Liver (tissue), 9 donors: ENCODE measurements around the gene RPS6KA3. TPM values are rescaled to one million over a fixed set of nuclear protein-coding genes. Genes with fewer than 3 reads are reported as not detected.

Source experiments
- DNase-seq: peaks from one replicate; pipeline ENCODE4 v3.0.0-alpha.2; 2017; ENCODE audit warnings: low spot score
- H3K27ac ChIP-seq, 2 donors: one replicate each; pipeline ENCODE4 v1.7.0; 2013; ENCODE audit warnings: inconsistent platforms in 2 of 2, low read length in 2 of 2, control low read depth in 1 of 2, low read depth in 1 of 2, mild to moderate bottlenecking in 1 of 2
- H3K27me3 ChIP-seq, 4 donors: one replicate each; pipeline versions ENCODE4 v1.6.1 to v1.7.0; 2013; ENCODE audit warnings: low read length in 3 of 4, inconsistent platforms in 1 of 4, mild to moderate bottlenecking in 1 of 4, moderate library complexity in 1 of 4; ENCODE audit not compliant: control insufficient read depth in 4 of 4, insufficient read depth in 4 of 4
- H3K36me3 ChIP-seq, 4 donors: one replicate each; pipeline versions ENCODE4 v1.6.1 to v1.7.0; 2013; ENCODE audit warnings: low read length in 3 of 4, mild to moderate bottlenecking in 3 of 4, low read depth in 1 of 4, moderate library complexity in 1 of 4; ENCODE audit not compliant: control insufficient read depth in 4 of 4, insufficient read depth in 3 of 4
- H3K4me1 ChIP-seq, 4 donors: one replicate each; pipeline versions ENCODE4 v1.6.1 to v1.7.0; 2013; ENCODE audit warnings: low read length in 3 of 4, mild to moderate bottlenecking in 3 of 4, moderate library complexity in 1 of 4; ENCODE audit not compliant: control insufficient read depth in 4 of 4, insufficient read depth in 4 of 4
- H3K4me3 ChIP-seq, 3 donors: one replicate each; pipeline versions ENCODE4 v1.6.1 to v1.7.0; 2013; ENCODE audit warnings: low read length in 3 of 3, control low read depth in 1 of 3, low read depth in 1 of 3, mild to moderate bottlenecking in 1 of 3
- H3K9ac ChIP-seq, 2 donors: one replicate each; pipeline ENCODE4 v1.7.0; 2013; ENCODE audit warnings: low read length in 2 of 2, mild to moderate bottlenecking in 2 of 2, moderate library complexity in 2 of 2, control low read depth in 1 of 2, low read depth in 1 of 2
- H3K9me3 ChIP-seq, 4 donors: one replicate each; pipeline versions ENCODE4 v1.6.1 to v1.7.0; 2013; ENCODE audit warnings: low read length in 3 of 4; ENCODE audit not compliant: control insufficient read depth in 4 of 4
- EGR1 ChIP-seq, 2 donors: IDR thresholded peaks; 2 replicates each; pipeline ENCODE4 v1.6.1; 2016 to 2018; ENCODE audit warnings: antibody characterized with exemption in 2 of 2, low read depth in 2 of 2
- FOXA1 ChIP-seq: IDR thresholded peaks from 2 replicates; pipeline ENCODE4 v1.6.1; 2016; ENCODE audit warnings: antibody characterized with exemption
- FOXA2 ChIP-seq: IDR thresholded peaks from 2 replicates; pipeline ENCODE4 v1.6.1; 2016; ENCODE audit warnings: antibody characterized with exemption
- JUND ChIP-seq, 2 donors: IDR thresholded peaks; 2 replicates each; pipeline ENCODE4 v1.6.1; 2016; ENCODE audit warnings: antibody characterized with exemption in 2 of 2
- RAD21 ChIP-seq, 2 donors: IDR thresholded peaks; 2 replicates each; pipeline ENCODE4 v1.6.1; 2016; ENCODE audit warnings: antibody characterized with exemption in 2 of 2, mild to moderate bottlenecking in 2 of 2
- RXRA ChIP-seq, 2 donors: IDR thresholded peaks; 2 replicates each; pipeline ENCODE4 v1.6.1; 2017 to 2018; ENCODE audit warnings: antibody characterized with exemption in 2 of 2, mild to moderate bottlenecking in 1 of 2
- WGBS: extraction: QIAGEN DNeasy Blood & Tissue Kit; methylation state at CpG from one replicate; pipeline ENCODE4 v1.1.7; 2013; 5-methylcytosine and 5-hydroxymethylcytosine counted together
- polyA plus RNA-seq, 2 donors: library from polyadenylated mRNA; stranded (reverse) in 1 of 2; unstranded in 1 of 2; fragments of 200-250 nt in 1 of 2; fragments of >200 nt in 1 of 2; fragmentation: Nextera tagmentation in 1 of 2; extraction: Ambion mirVana in 1 of 2; gene quantifications; one replicate each; pipeline versions ENCODE4 v1.2.1 to v1.2.3, GENCODE V29; 2013 to 2015
- total RNA-seq, 2 donors: library from RNA; depleted of rRNA; stranded (reverse); fragments of >200 nt; gene quantifications; one replicate each; pipeline ENCODE4 v1.2.3, GENCODE V29; 2014
- TF ChIP-seq, protein P1 (sequence below): IDR thresholded peaks from 2 replicates; pipeline ENCODE4 v1.6.1; 2016; ENCODE audit warnings: antibody characterized with exemption, mild to moderate bottlenecking
- TF ChIP-seq, protein P2 (sequence below): IDR thresholded peaks from 2 replicates; pipeline ENCODE4 v1.6.1; 2016; ENCODE audit warnings: antibody characterized with exemption
- TF ChIP-seq, protein P3 (sequence below): fragments of 150-350 bp; IDR thresholded peaks from 2 replicates; pipeline ENCODE4 v1.5.1; 2017; ENCODE audit warnings: improper control_type of control experiment, low read depth, low read length; ENCODE audit not compliant: missing input control
- TF ChIP-seq, protein P4 (sequence below): IDR thresholded peaks from 2 replicates; pipeline ENCODE4 v1.6.1; 2016; ENCODE audit warnings: antibody characterized with exemption
- donor health status: healthy.
- donor health status: healthy.
- donor health status: healthy.
- donor health status: healthy.
- donor health status: healthy.

The RPS6KA3 gene
- total and polyA plus RNA-seq, 4 donors = 11.1 to 69.7 (median 38.8) TPM

DNA sequence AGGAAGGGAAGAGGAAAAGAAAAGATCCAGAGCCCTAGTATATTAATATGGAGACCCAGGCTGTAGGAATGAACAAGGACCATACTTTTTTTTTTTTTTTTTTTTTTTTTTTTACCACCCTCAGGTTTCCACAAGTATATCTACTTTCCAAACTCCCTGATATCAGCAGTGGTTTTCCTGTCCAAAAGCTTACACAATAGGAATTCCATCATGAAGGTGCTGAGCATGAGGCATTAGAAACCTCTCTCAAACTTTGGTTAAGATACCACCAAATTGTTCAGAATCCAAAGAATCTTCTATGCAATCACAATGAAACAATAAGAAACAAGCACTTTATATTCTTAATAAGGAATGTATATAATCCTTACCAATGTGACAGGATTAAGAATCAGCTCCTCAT is 26.5 kb downstream of the RPS6KA3 start:
- no peaks in the 10 kb centered on the region for H3K36me3 ChIP-seq
- no peak overlapping the region for H3K4me3 ChIP-seq
- no peak for TF ChIP-seq EGR1 (IDR thresholded peaks at IDR 0.05; ENCODE audit: low read depth in 2 of 2)
- no peak for TF ChIP-seq RAD21 (IDR thresholded peaks at IDR 0.05)
- TF ChIP-seq FOXA1 = no peak
- TF ChIP-seq, protein P1, sequence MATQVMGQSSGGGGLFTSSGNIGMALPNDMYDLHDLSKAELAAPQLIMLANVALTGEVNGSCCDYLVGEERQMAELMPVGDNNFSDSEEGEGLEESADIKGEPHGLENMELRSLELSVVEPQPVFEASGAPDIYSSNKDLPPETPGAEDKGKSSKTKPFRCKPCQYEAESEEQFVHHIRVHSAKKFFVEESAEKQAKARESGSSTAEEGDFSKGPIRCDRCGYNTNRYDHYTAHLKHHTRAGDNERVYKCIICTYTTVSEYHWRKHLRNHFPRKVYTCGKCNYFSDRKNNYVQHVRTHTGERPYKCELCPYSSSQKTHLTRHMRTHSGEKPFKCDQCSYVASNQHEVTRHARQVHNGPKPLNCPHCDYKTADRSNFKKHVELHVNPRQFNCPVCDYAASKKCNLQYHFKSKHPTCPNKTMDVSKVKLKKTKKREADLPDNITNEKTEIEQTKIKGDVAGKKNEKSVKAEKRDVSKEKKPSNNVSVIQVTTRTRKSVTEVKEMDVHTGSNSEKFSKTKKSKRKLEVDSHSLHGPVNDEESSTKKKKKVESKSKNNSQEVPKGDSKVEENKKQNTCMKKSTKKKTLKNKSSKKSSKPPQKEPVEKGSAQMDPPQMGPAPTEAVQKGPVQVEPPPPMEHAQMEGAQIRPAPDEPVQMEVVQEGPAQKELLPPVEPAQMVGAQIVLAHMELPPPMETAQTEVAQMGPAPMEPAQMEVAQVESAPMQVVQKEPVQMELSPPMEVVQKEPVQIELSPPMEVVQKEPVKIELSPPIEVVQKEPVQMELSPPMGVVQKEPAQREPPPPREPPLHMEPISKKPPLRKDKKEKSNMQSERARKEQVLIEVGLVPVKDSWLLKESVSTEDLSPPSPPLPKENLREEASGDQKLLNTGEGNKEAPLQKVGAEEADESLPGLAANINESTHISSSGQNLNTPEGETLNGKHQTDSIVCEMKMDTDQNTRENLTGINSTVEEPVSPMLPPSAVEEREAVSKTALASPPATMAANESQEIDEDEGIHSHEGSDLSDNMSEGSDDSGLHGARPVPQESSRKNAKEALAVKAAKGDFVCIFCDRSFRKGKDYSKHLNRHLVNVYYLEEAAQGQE = no peak
- no peak for TF ChIP-seq RXRA (IDR thresholded peaks at IDR 0.05)
- TF ChIP-seq, protein P2, sequence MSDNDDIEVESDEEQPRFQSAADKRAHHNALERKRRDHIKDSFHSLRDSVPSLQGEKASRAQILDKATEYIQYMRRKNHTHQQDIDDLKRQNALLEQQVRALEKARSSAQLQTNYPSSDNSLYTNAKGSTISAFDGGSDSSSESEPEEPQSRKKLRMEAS = no peak
- TF ChIP-seq, protein P3, sequence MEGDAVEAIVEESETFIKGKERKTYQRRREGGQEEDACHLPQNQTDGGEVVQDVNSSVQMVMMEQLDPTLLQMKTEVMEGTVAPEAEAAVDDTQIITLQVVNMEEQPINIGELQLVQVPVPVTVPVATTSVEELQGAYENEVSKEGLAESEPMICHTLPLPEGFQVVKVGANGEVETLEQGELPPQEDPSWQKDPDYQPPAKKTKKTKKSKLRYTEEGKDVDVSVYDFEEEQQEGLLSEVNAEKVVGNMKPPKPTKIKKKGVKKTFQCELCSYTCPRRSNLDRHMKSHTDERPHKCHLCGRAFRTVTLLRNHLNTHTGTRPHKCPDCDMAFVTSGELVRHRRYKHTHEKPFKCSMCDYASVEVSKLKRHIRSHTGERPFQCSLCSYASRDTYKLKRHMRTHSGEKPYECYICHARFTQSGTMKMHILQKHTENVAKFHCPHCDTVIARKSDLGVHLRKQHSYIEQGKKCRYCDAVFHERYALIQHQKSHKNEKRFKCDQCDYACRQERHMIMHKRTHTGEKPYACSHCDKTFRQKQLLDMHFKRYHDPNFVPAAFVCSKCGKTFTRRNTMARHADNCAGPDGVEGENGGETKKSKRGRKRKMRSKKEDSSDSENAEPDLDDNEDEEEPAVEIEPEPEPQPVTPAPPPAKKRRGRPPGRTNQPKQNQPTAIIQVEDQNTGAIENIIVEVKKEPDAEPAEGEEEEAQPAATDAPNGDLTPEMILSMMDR = no peak
- no peak for TF ChIP-seq FOXA2
- TF ChIP-seq, protein P4, sequence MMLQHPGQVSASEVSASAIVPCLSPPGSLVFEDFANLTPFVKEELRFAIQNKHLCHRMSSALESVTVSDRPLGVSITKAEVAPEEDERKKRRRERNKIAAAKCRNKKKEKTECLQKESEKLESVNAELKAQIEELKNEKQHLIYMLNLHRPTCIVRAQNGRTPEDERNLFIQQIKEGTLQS = no peak
- no peak for TF ChIP-seq JUND (IDR thresholded peaks at IDR 0.05)
- no peaks in the 10 kb centered on the region for H3K4me1 ChIP-seq
- no peaks in the 10 kb centered on the region for H3K27me3 ChIP-seq
- no peak overlapping the region for H3K9ac ChIP-seq
- no peak overlapping the region for H3K27ac ChIP-seq
- H3K9me3 ChIP-seq = no peaks in the 10 kb centered on the region
- no peak for DNase-seq

DNA sequence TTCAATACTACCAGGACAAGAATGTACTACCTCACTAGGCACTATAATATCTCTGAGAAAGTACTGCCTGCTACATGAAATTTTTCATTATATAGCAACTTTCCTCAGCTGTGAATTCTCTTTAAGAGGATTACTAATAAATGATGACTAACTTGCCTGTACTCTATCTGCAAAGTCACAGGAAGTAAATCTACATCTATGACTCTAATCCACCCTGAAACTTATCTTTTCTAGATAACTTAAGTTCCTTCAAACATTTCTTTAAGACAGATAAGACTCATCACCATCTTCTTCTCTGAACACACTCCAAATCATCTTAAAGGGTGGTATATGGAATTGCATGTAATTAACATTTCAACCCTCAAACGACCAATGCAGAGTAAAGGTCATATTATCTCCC is 28.8 kb downstream of the RPS6KA3 start:
- Histone ChIP-seq H3K27me3 (peaks cover 0 to 2% (median 0%) of the 10 kb centered on the region in 4 donors), H3K4me1 (no peaks in the 10 kb centered on the region), H3K9me3 (no peaks in the 10 kb centered on the region), H3K36me3 (no peaks in the 10 kb centered on the region), H3K9ac (no peak overlapping the region), H3K27ac (no peak overlapping the region), H3K4me3 (no peak overlapping the region)
- DNase-seq = no peak
- 62% methylated on average over 1 of the region's 1 CpG for WGBS
- no peak for TF ChIP-seq JUND (IDR thresholded peaks at IDR 0.05)

DNA sequence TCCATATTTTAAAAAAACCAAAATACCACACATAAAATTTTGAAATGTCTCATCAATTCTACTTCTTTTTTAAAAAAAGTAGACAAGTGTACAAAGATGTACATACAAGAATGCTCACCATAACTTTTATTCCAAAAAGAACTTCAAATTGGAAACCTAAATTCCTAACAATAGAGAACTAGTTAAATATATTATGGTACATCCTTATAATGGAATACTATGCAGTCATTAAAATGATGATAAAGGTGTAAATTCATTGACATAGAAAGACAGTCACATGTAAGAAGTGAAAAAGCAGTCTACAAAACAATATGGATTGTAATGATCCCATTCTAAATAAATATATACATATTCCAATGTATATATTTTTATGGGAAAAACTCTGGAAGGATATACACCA is 31.0 kb downstream of the RPS6KA3 start:
- H3K4me1 ChIP-seq = no peaks in the 10 kb centered on the region
- no peak overlapping the region for H3K27ac ChIP-seq
- no peak overlapping the region for H3K4me3 ChIP-seq
- H3K27me3 ChIP-seq = peaks cover 0 to 2% (median 0%) of the 10 kb centered on the region in 4 donors
- no peak for DNase-seq
- no peaks in the 10 kb centered on the region for H3K36me3 ChIP-seq
- H3K9ac ChIP-seq = no peak overlapping the region
- no peaks in the 10 kb centered on the region for H3K9me3 ChIP-seq
- TF ChIP-seq, protein P2 = no peak
